HT1080 (cell line): ENCODE measurements around the gene SLC9A3. TPM values are rescaled to one million over a fixed set of nuclear protein-coding genes. Genes with fewer than 3 reads are reported as not detected.
A peak's percentile ranks its signal among the peaks of the same experiment; 100 is the strongest.

Source experiments
- DNase-seq: peaks from one replicate; pipeline ENCODE4 v3.0.0-alpha.2; 2015; ENCODE audit warnings: low read depth
- total RNA-seq: library from RNA; depleted of rRNA; stranded (reverse); fragments of >200 nt; shearing (Covaris generic); gene quantifications from 2 replicates; pipeline ENCODE4 v1.2.3, GENCODE V29; 2014

The SLC9A3 gene
- total RNA-seq, 1 experiment from 2014 or later: 7.5 TPM

DNA sequence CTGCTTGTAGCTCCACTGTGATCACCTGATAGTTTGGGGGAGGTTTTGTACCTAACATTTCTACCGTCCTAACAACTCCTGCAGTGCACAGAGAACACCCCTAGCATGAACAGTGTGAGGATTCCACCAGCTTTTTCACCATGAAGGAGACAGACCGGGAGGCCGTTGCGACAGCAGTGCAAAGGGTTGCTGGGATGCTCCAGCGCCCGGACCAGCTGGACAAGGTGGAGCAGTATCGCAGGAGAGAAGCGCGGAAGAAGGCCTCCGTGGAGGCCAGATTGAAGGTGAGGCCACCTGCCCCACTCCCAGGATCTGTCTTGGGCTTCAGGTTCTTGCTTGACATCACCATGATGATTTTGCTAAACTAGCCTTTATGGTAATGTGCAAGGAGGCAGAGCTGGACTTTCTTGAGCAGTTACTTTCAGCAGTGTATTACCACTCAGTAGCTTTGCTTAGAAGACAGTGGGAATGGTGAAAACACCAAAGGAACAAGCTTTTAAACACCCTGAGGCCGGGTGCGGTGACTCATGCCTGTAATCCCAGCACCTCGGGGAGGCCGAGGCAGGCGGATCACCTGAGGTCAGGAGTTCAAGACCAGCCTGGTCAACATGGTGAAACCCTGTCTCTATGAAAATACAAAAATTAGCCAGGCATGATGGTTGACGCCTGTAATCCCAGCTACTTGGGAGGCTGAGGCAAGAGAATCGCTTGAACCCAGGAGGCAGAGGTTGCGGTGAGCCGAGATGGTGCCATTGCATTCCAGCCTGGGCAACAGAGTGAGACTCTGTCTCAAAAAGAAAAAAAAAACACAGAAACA is 78.0 kb downstream of the SLC9A3 start:
- no peak for DNase-seq

DNA sequence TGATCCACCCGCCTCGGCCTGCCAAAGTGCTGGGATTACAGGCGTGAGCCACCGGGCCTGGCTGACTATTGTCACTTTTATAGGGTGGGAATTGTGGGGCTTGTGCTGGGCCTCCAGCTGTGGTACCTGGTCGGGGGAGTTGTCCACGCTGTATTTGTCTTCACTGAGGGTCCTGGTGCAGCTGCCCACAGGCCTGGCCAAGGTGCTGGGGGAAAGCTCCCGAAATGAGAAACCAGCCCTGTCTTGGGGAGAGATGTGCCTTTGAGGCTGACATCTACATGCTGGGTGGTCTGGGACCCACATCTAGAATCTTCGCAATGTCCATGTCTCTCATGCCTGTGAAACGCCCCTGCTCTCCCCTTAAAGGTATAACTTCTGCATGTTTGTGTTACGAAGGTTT is 78.7 kb downstream of the SLC9A3 start:
- DNase-seq: no peak

DNA sequence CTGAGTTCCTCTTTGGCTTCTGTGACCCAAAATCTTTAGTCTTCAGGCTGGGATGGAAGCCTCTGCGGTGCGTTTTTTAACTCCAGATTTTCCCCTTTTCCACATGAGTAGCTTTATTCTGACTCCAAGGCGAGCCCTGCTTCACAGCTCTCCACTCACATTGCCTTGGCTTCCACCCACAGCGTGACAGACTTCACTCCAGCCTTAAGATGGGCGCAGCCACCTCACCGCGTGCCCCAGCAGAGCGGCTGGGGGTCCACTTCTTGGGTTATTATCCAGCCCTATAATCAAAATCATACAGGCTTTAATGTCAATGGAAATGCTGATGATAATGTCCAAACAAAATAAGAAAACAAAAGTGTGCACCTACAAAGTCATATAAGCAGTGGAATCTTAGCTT is 80.0 kb downstream of the SLC9A3 start:
- DNase-seq: no peak

DNA sequence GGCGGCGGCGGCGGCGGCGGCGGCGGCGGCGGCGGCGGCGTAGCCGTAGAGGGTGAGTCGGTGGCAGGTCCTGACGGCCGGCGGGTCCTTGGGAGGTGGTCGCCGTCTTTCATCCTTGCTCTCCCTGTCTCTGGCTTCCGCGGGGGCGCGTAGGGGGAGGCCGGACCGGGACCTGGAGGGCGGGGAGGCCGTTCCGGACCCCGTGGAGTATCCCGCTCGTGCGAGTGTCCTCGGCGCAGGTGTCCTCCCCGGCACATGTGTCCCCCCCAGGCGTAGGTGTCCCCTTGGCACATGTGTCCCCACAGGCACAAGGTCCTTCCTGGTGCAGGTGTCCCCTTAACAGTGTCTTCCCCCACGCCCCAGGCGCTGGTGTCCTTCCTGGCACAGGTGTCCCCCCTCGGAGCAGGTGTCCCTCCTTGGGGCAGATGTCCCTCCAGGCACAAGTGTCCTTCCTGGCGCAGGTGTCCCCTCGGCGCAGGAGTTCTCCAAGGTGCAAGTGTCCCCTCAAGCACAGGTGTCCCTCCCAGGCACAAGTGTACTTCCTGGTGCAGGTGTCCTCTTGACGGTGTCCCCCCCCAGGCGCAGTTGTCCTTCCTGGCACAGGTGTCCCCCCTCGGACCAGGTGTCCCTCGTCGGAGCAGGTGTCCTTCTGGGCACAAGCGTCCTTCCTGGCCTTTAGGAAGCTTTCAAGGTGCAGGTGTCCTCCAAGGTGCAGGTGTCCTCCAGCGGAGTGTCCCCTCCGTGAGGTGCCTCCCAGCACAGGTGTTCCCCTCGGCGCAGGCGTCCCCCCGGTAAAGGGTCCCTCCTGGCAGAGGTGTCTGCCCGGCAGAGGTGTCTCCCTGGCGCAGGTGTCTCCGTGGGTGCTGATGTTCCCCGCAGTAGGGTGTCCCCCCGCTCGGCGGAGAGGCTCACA is 80.8 kb downstream of the SLC9A3 start:
- DNase-seq: no peak

DNA sequence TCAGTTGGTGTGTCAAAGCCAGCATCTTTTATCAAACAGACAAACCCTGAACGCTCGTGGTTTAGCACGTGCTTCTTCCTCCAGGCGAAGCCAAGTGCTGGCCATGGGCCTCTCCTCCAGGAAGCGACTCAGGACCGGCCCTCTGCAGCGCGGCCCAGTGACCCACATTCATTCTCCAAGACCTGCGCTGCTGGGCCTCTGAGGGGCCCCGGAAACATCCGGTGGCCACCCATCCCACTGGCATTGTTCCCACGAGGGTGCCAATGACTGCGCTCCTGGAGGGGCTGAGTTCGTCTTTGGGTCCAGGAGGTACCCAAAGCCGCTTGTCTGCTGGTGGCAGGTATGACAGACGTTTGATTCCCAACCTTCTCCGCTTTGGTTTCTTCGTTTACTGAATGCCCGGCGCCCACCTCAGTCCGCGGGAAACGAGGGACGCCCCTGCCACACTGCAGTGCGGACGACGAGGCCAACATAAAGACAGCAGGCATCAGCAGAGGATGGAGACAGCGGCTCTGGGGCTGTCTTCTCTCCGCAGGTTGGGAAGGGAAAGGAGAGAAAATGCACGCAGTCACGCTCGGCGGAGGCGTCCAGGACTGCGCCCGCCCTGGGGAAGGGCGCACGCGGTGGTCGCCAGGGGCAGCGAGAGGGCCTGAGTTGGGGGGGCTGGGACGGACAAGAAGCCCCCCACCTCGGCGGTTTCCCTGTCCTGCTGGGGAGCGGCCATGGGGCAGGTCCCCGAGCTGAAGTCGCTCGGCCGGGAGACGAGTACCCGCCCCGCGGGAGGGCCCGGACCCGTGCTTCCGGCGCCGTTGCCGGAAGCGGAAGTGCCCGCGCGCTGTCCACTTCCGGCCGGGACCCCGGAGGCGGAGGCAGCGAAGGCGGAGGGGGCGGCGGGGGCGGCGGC is 81.7 kb downstream of the SLC9A3 start, which contains the start of gene EXOC3:
EXOC3 (plus strand) TSS at position 842 of the 904 bp plus-strand sequence. CDS start 3,030 bp downstream, outside the sequence.
- peak; percentile 70 for DNase-seq

DNA sequence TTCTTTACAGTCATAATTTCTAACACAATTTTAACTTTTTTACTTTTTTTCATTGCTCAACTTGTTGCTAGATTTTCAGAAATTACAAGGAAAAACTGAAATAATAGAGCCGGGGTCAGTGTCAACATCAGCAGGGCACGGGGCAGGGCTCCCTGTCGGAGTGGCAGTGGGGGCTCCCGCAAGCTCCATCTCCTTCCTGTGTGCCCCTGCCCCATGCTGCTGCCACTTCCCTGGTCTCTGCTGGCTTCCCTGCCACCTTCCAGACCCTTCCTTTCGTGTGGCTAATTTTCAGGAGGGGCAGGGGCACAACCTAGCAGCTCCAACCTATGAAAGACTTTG is 82.3 kb downstream of the SLC9A3 start:
- no peak for DNase-seq

DNA sequence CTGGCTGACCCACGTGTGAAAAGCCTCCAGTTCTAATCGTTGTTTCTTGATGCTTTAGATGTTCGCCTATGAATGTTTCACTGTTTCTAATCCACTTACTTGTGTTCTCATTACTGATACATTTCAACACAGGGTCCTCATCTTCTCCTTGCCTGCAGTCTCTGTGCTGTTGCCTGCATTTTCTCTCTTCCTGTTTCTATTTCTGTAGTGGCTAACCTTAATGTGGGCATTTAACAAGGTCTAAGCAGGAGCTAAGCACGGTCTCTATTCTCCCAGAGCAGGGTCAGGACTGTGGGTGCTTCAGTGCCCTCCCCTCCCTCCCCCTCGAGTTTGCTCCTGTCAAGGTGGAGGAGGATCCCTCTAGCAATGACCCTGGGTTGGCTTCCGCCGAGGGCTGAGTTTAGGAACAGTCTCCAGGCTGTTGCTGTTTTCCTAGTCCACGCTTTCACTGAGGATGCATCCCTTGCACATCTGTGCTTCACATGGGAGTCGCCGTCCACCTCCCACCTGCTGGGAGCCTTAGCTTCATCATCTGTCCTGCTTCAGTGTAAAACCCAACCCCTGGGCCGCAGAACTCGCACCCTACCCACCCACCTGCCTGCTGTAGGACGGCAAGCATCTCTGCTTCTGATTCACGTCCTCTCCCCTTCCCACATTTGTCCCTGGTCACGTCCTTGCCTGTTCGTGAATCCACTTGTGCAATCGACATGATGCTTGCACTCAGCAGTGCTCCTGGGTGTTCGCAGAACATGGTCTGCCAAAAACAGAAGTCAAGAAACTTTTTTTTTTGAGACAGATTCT is 83.6 kb downstream of the SLC9A3 start:
- DNase-seq: no peak

DNA sequence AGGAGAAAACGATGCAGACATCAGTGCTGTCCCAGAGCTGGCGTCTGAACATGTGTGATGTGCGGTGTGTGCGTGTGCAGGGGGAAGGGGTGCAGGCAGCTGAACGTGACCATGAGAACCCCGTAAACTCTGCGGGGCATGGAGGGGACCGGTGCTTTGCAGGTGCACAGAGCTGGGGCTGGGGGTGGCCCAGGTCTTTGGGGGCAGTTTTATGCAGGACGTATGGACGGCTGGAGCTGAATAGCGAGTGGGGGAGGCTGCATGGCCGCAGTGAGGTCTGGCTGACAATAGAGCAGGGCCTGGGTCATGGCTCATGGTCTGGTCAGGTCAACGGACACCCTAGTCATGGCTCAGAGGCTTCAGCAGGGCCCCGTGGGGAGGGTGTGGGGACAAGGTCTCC is 84.6 kb downstream of the SLC9A3 start:
- DNase-seq: no peak

DNA sequence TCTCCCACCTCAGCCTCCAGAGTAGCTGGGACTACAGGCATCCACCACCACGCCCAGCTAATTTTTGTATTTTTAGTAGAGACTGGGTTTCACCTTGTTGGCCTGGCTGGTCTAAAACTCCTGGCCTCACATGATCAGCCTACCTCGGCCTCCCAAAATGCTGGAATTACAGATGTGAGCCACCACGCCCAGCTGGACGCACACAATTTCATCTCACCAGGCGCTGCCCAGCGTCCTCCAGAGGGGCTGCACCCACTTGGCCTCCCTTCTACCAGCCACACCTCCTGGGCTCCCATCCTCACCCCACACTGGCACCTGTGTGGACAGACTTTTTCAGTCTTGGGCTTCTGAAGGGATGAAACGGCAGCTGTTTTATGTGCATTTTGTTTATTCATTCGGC is 85.1 kb downstream of the SLC9A3 start:
- no peak for DNase-seq

DNA sequence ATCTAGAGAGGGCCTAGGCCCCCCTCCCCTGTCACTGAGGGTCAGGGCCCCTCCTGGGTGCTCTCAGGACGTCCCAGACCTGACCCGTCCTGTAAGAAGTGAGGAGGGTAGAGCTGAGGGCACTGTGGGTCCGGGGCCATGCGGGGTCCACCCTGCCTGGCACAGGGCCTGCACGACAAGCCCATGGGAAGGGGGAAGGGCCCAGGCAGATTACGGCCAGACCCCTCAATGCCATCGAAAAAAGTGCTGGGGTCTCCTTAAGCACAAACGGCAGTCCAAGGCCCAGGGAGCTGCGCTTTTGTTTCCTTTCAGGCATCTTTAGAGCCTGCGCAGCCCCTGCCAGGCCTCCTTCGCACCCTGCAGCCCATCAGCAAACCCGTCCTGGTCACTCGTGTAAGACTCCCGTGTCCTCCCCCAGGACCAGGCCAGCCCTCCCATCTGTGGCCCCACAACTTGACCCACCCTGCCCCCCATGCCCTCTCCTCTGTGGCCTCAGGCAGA is 85.7 kb downstream of the SLC9A3 start:
- no peak for DNase-seq

DNA sequence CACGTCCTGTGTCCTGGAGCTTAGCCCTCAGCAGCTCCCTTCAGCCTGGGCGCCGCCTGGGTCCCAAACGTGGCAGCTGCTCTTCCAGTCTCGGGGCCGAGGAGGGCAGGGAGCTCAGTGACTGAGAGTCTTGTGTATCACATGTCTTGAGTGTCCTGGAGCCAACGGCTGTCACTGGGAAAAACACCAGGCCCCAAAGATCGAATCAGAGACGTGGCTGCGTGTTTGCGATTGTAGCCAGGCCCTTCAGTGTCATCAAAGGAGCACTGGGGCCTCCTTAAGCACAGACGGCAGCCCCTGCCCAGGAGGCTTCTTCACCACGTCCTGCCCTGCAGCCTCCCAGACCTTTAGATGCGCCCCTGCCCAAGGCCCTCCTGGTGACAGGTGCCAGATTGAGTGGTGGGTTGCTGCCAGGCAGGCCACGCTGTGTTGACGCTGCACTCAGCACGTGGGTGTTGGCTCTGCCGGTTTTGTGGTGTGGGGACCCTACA is 86.9 kb downstream of the SLC9A3 start:
- DNase-seq: no peak

DNA sequence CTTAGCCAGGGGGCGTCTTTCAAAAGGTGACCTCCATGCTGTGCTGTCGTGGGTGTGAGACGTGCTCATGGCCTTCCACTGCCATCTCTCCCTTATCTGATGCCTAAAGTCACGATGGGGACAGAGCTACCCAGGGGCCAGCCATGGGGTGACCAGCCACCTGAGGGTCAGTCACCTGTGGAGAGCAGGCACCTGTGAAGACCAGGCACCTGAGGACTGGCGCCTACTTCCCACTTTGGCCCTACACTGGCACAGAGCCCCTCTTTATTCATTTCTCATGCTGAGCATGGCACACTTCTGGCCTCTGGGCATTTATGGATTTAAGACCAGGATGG is 87.6 kb downstream of the SLC9A3 start:
- DNase-seq: no peak

DNA sequence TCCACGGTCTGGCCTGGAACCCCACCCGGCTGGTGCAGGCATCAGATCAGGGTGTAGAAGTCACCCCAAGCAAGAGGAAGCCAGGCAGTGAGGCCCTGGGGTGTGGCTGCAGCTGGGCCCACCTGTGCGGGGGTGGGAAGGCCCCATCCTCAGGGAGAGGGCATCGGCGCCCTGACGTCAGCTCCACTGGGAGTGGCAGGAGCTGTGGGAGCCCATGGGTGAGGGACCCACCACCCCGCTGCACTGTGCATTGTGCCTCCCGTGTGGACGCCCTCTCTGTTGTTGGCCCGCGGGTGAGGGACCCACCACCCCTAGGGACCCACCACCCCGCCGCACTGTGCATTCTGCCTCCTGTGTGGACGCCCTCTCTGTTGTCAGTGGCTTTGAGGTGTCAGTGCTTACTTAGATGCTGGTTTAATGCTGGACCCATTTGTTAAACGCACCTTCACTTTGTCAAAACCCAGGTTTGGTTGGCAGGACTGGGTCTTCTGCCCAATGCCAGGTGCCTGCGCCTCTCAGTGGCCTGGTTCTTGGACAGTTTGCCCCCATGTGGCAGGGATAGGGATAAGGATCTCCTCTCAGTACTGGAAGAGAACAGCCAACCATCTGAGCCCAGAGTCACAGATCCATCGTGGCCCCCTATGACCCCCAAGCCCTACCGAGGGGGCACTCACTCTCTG is 88.1 kb downstream of the SLC9A3 start:
- no peak for DNase-seq

DNA sequence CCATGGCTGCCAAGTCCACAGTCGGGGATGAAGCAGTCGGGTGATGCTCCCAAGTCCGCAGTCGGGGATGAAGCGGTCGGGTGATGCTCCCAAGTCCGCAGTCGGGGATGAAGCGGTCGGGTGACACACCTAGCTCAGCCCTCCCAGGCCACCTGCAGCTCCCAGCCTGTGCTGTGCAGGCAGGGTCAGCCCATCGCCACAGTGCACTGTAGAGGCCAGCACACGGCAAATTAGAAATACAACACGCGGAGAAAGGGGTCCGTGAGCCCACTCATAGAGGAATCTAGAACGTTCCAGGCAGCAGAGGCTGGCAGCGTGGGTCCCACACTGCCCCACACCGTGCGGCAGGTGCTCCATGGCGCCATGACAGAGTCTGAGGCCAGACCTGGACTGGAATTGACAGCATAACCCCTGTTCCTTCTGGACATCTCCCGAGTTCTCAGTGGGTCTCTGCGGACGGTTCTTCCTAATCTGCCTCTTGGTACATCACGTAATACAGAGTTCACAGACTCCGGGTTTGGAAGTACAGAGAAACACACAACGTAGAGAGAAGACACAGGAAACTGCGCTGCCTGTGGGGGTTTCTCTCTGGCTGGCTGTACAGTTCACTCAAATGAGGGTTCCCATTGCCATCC is 89.0 kb downstream of the SLC9A3 start:
- no peak for DNase-seq

DNA sequence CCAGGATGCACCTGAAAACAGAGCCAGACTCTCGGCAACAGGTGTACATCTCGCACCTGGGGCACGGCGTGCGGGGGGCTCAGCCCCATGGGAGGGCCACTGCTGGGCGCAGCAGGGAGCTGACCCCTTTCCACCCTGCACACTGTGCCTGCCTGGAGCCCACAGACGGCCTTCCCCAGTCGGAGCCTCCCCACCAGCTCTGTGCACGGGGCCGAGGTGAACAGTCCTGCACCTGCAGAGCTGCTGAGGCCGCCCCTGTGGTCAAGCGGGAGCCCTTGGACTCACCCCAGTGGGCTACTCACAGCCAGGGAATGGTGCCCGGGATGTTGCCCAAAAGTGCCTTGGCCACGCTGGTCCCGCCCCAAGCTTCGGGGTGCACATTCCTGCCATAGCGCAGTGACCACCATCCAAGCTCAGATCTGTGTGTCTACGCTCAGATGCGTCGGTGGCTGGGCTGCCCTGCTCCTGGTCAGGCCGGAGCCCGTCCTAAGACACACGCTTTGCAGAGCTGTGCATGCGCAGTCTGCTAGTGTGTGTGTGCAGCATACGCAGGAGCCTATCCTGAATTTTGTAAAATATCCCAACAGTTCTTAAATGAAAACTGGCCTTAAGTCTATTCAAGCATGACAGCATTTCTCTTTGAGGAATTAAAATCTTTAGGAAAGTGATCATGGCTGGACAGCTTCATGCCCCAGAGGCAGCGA is 89.7 kb downstream of the SLC9A3 start:
- DNase-seq: no peak

DNA sequence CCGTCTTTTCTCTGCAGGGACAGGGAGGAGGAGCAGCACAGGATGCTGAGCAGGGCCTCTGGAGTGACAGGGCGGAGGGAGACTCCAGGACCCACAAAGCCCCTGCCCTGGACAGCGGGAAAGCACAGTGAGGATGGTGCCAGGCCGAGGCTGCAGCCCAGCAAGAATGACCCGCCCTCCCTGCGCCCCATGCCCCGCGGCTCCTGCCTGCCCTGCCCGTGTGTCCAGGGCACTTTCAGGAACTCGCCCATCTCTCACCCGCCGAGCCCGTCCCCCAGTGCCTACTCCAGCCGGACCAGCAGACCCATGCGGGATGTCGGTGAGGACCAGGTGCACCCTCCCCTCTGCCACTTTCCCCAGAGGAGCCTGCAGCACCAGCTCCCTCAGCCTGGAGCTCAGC is 90.4 kb downstream of the SLC9A3 start:
- DNase-seq: no peak

DNA sequence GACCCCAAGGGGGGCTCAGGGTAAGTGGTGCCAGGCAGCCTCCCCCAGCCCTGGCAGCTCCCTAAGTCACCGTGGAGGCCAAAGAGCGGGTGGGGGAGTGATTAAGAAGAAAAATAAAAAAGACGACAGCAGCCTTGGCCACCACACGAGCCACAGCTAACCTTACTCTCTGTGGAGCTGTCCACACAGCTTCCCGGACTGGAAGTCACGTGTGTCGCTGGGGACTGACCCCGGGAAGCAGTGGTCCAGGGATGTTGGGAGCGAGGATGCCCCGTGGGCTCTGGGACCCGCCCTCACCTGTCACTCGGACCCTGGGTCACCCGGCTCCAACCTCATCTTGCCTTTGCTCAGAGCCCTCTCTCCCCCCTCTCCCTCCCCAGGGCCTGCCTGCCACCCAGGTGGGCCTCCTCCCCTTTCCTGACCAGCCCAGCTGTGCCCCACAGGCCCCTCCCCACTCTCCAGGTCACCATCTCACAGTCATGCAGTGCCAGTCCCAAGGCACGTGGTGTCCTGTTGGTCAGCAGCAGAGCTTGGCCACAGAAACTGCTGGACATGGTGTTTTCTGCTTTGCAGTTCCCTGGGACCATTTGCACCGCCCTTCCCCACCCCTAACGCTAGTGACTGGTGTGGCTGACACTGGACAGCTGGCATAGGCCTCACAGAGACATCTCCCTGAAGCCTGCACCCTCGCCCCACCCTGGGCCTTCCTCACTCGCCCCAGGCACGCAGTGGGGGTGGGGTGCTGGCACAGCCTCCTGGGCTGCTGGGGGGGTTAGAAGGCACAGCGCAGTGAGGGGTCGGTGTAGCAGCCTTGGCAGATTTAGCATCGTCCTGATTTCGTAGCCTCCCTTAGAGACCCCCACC is 91.1 kb downstream of the SLC9A3 start:
- DNase-seq: no peak
